GM12878 (cell line): ENCODE data around the gene DNTT. TPM values are rescaled to one million over a fixed set of nuclear protein-coding genes. Genes with fewer than 3 reads are reported as not detected.

Experiments used
- BHLHE40 ChIP-seq, 2 experiments: fragments of 450-650 bp in 1 of 2; IDR thresholded peaks; 2 replicates each; pipeline ENCODE4 v1.6.1; 2011 to 2017; ENCODE audit warnings: low read depth in 2 of 2, borderline replicate concordance in 1 of 2, improper control_type of control experiment in 1 of 2, low read length in 1 of 2, mild to moderate bottlenecking in 1 of 2
- CBX3 ChIP-seq: fragments of 200-600 bp; sonication (generic); IDR thresholded peaks from 2 replicates; pipeline ENCODE4 v1.6.1; 2016; ENCODE audit warnings: low read depth, borderline replicate concordance
- EGR1 ChIP-seq, 2 experiments: IDR thresholded peaks; 1 replicate in 1 of 2; 2 replicates in 1 of 2; pipeline ENCODE4 v1.6.1; 2011 to 2012; ENCODE audit warnings: low read depth in 2 of 2, low read length in 2 of 2, borderline replicate concordance in 1 of 2, mild to moderate bottlenecking in 1 of 2, moderate library complexity in 1 of 2
- FOS ChIP-seq: IDR thresholded peaks from 3 replicates; pipeline ENCODE4 v1.6.1; 2011; ENCODE audit warnings: borderline replicate concordance; ENCODE audit not compliant: insufficient read length; ENCODE audit errors: extremely low read depth
- KAT2A ChIP-seq: conservative IDR thresholded peaks from 2 replicates; pipeline ENCODE4 v1.6.1; 2011; ENCODE audit warnings: low read depth, low read length; ENCODE audit not compliant: control insufficient read depth
- MEF2B ChIP-seq: fragments of 450-650 bp; IDR thresholded peaks from 2 replicates; pipeline ENCODE4 v1.6.1; 2018; ENCODE audit warnings: mild to moderate bottlenecking, moderate library complexity; ENCODE audit not compliant: partially characterized antibody, poor library complexity, severe bottlenecking
- MLLT1 ChIP-seq: fragments of 450-650 bp; IDR thresholded peaks from 2 replicates; pipeline ENCODE4 v1.6.1; 2016; ENCODE audit warnings: mild to moderate bottlenecking
- MYC ChIP-seq: IDR thresholded peaks from 2 replicates; pipeline ENCODE4 v1.6.1; 2011; ENCODE audit warnings: mild to moderate bottlenecking, low read length, moderate library complexity, inconsistent platforms; ENCODE audit not compliant: insufficient read depth, insufficient replicate concordance, insufficient read length, severe bottlenecking
- NBN ChIP-seq: fragments of 450-650 bp; IDR thresholded peaks from 2 replicates; pipeline ENCODE4 v1.6.1; 2016
- PKNOX1 ChIP-seq: fragments of 450-650 bp; IDR thresholded peaks from 2 replicates; pipeline ENCODE4 v1.6.1; 2016; ENCODE audit warnings: mild to moderate bottlenecking
- RAD51 ChIP-seq: fragments of 450-650 bp; IDR thresholded peaks from 2 replicates; pipeline ENCODE4 v1.6.1; 2016; ENCODE audit warnings: moderate library complexity, mild to moderate bottlenecking, inconsistent platforms
- RELA ChIP-seq: fragments of 450-650 bp; IDR thresholded peaks from 2 replicates; pipeline ENCODE4 v1.8.0; 2014; ENCODE audit warnings: borderline replicate concordance; ENCODE audit not compliant: partially characterized antibody
- SMAD1 ChIP-seq: fragments of 450-650 bp; IDR thresholded peaks from 2 replicates; pipeline ENCODE4 v1.6.1; 2018; ENCODE audit warnings: mild to moderate bottlenecking, low read depth; ENCODE audit not compliant: partially characterized antibody
- SMARCA5 ChIP-seq: fragments of 450-650 bp; IDR thresholded peaks from 2 replicates; pipeline ENCODE4 v1.6.1; 2017; ENCODE audit warnings: mild to moderate bottlenecking
- TAF1 ChIP-seq: IDR thresholded peaks from 2 replicates; pipeline ENCODE4 v1.6.1; 2011; ENCODE audit warnings: mild to moderate bottlenecking, low read depth, low read length, borderline replicate concordance
- YBX1 ChIP-seq: fragments of 450-650 bp; IDR thresholded peaks from 2 replicates; pipeline ENCODE4 v1.6.1; 2016; ENCODE audit warnings: antibody characterized with exemption
- ZBTB4 ChIP-seq: fragments of 450-650 bp; formaldehyde crosslinking; IDR thresholded peaks from 2 replicates; pipeline ENCODE4 v1.4.0; 2022; ENCODE audit warnings: mild to moderate bottlenecking, moderate library complexity
- ZNF207 ChIP-seq: fragments of 450-650 bp; IDR thresholded peaks from 2 replicates; pipeline ENCODE4 v1.6.1; 2014; ENCODE audit warnings: antibody characterized with exemption, mild to moderate bottlenecking, borderline replicate concordance
- ZNF217 ChIP-seq: fragments of 450-650 bp; IDR thresholded peaks from 2 replicates; pipeline ENCODE4 v1.6.1; 2017; ENCODE audit warnings: antibody characterized with exemption, mild to moderate bottlenecking
- polyA plus RNA-seq, 11 experiments: library from polyadenylated mRNA; depleted of rRNA in 4 of 11; unstranded in 6 of 11; stranded (reverse) in 5 of 11; fragments of >200 nt; fragmentation: Nextera tagmentation in 4 of 11; fragmentation: Illumina TruSeq in 1 of 11; extraction: Ambion mirVana in 4 of 11; extraction: Trizol in 1 of 11; gene quantifications; 1 replicate in 1 of 11; 2 replicates in 10 of 11; pipeline versions ENCODE4 v1.2.1 to v1.2.3, GENCODE V29; 2011 to 2016; ENCODE audit warnings: inconsistent platforms in 2 of 11, missing spikeins in 2 of 11, low read depth in 1 of 11
- total RNA-seq, 4 experiments: library from RNA; depleted of rRNA in 3 of 4; stranded (reverse); fragments of >200 nt in 3 of 4; fragmentation: Illumina TruSeq in 1 of 4; extraction: Trizol in 1 of 4; gene quantifications; 2 replicates each; pipeline versions ENCODE4 v1.2.1 to v1.2.3, GENCODE V29; 2013 to 2021
- TF ChIP-seq, protein P1 (sequence below): fragments of 450-650 bp; IDR thresholded peaks from 2 replicates; pipeline ENCODE4 v1.6.1; 2017; ENCODE audit warnings: antibody characterized with exemption, mild to moderate bottlenecking, moderate library complexity

The DNTT gene
- total and polyA plus RNA-seq, 10 of the 15 experiments (the other 5 are each of a cell fraction or from before 2014, with no cell fraction given) = 0.06 to 0.13 (median 0.09) TPM; not detected in 5

GRCh38 chr10:96272316-96273280 is 31.6 kb upstream of the DNTT start (continued):
- TF ChIP-seq MLLT1 (peak; percentile 34; the same call in 1 of the 2 replicates), ZNF217 (no peak), KAT2A (no peak), SMARCA5 (no peak), SMAD1 (peak; percentile 20), CBX3 (no peak), MYC (no peak), ZNF207 (no peak), BHLHE40 (IDR thresholded peaks at IDR 0.05; ENCODE audit: borderline replicate concordance in 1 of 2, low read depth in 2 of 2, low read length in 1 of 2) (no peak), RAD51 (no peak), EGR1 (IDR thresholded peaks at IDR 0.05; ENCODE audit: borderline replicate concordance in 1 of 2, low read depth in 2 of 2, low read length in 2 of 2) (peak in 1 of 2 experiments; percentile 62; a peak in 1 of 3 replicates), PKNOX1 (no peak), TAF1 (no peak), RELA (no peak), ZBTB4 (CRISPR knock-in tag) (no peak), FOS (no peak), YBX1 (no peak), NBN (peak; percentile 14; the same call in 1 of the 2 replicates), MEF2B (no peak)
- TF ChIP-seq, protein P1, sequence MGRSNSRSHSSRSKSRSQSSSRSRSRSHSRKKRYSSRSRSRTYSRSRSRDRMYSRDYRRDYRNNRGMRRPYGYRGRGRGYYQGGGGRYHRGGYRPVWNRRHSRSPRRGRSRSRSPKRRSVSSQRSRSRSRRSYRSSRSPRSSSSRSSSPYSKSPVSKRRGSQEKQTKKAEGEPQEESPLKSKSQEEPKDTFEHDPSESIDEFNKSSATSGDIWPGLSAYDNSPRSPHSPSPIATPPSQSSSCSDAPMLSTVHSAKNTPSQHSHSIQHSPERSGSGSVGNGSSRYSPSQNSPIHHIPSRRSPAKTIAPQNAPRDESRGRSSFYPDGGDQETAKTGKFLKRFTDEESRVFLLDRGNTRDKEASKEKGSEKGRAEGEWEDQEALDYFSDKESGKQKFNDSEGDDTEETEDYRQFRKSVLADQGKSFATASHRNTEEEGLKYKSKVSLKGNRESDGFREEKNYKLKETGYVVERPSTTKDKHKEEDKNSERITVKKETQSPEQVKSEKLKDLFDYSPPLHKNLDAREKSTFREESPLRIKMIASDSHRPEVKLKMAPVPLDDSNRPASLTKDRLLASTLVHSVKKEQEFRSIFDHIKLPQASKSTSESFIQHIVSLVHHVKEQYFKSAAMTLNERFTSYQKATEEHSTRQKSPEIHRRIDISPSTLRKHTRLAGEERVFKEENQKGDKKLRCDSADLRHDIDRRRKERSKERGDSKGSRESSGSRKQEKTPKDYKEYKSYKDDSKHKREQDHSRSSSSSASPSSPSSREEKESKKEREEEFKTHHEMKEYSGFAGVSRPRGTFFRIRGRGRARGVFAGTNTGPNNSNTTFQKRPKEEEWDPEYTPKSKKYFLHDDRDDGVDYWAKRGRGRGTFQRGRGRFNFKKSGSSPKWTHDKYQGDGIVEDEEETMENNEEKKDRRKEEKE = no peak
